NCI-H510A (cell line): Measurements from ENCODE around the gene PBX2.
A peak's percentile ranks its signal among the peaks of the same experiment; 100 is the strongest.

ENCODE experiments used
- DNase-seq: peaks from one replicate; lab custom pipeline; 2025; lab: John Stamatoyannopoulos, UW

The PBX2 gene

DNA sequence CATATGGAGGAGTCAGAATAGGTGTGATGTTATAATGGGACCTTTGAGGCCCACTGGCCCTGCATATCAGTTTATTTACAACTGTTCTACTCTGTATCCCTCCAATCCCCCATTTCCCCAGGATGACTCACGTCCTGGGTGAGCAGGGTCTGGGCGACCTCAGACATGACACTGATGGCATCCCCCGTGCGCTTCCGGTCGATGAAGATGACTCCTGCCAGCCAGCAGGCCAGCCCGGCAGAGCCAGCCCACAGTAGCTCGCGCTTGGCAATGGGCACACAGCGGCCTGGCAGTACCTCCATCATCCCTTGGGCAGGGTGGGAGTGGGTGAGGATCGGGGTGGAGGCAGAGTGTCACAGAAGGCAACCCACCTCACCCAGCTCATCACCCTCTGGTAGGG lies 19.7 kb downstream of the PBX2 start:
- DNase-seq, result no peak

DNA sequence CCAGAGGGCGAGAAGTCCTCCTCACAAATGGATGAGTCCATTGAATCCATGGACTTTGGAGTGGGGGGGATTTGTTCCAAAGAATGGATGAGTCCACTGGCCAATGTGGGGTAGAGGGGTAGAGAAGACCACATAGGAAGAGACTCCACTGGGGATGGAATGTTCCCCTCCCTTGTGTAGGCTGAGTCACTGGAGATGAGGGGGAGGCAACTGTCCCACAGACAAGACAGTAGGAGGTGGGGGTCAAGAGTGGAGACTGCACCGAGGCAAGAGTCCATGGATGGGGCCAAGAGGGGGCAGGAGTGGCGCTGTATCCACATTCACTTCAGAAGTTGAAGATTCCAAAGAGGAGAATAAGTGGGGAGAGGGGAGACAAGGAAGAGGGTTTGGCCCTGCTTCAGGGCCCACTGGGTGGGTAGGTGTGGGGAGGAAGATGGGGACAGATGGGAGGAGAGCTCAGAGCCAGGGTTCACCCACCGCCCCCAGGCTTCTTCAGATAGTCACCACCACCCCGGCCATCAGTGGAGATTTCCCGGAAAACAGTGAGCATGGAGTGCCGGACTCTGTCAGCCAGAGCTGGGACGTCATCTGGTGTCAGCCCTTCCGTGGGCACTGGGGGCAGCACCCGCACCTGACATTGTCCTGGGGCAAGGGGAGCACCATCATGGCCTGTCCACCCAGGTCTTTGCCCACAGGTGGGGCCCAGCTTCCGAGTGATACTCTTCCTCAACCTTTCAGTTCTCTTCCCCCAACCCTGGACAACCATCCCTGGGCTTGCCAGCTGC lies 21.0 kb downstream of the PBX2 start:
- no peak for DNase-seq

DNA sequence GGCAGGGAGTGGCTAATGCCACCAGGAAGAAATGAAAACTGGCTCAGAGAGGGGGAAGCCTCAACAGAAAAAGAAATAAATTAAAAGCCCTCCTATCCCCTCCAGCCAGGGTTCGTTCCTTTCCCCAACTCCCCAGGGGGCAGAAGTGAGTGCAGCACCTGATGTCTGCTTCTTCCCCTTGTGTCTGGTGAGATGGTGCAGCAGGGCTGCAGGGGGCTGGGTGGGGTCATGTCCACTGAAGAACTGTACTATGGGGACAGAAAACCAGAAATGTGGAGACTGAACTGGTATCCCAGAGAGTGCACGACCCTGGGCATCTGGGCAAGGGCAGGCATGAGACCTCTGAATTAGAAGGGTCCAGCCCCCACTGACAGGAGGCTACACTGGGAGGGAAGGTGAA lies 21.7 kb downstream of the PBX2 start:
- DNase-seq, result no peak

DNA sequence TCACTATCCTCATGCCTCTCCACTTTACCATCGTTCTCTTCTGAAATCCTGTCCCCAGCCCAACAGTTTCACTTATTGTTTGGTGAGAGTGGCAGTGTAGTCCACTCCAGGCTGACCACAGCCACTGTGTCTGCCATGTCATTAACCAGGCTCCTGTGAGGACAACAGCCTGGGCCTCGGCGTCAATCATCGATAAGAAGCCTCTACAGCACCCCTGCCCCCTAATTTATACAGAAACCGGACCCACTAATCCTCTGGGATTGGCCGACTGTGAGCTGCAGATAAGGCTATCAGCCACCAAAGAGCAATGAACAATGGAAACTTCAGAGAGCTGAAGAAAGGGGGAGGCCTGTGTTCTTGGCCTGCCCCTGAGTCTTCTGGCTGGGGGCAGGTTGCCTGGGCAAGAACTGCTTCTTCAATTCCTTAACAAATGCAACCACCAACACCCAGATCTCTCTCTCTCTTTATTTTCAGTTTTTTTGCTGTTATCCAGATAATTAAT lies 22.2 kb downstream of the PBX2 start:
- no peak for DNase-seq

DNA sequence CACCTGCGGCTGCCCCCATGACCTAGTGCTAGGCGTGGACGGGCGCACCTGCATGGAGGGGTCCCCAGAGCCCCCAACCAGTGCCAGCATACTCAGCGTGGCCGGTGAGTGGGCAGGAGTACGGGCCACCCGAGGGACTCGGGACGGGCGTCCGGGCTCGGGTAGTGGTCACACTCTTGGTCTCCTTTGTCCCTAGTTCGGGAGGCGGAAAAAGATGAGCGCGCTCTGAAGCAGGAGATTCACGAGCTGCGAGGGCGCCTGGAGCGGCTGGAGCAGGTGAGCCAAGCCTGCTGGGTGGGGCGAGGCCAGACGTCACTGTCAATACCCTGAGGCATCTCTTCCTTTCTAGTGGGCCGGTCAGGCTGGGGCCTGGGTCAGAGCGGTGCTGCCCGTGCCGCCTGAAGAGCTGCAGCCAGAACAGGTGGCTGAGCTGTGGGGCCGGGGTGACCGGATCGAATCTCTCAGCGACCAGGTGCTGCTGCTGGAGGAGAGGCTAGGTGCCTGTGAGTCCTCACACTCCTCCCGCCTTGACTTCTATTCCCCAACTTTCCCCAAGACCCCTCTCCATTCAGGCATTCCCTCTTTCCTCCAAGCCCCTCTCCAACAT lies 22.7 kb downstream of the PBX2 start:
- DNase-seq, result no peak

DNA sequence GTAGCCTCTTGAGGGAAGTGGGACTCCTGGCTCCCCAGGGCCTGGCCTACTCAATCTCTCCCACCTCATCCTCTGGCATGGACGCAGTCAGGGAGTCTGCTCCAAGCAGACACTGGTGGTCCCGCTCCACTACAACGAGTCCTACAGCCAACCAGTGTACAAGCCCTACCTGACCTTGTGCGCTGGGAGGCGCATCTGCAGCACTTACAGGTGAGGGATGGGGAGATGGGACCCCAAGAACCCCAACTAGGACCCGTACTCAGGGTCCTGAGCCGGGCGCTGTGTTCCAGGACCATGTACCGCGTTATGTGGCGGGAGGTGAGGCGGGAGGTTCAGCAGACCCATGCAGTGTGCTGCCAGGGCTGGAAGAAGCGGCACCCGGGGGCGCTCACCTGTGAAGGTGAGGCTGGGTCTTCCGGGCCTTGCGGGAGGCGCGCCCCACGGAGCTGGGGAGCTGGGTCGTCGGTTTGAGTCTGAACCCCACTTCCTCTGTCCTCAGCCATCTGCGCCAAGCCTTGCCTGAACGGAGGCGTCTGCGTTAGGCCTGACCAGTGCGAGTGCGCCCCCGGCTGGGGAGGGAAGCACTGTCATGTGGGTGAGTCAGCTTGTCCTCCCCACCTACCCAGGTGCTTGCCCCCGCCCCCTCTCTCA lies 23.5 kb downstream of the PBX2 start:
- DNase-seq, result no peak

DNA sequence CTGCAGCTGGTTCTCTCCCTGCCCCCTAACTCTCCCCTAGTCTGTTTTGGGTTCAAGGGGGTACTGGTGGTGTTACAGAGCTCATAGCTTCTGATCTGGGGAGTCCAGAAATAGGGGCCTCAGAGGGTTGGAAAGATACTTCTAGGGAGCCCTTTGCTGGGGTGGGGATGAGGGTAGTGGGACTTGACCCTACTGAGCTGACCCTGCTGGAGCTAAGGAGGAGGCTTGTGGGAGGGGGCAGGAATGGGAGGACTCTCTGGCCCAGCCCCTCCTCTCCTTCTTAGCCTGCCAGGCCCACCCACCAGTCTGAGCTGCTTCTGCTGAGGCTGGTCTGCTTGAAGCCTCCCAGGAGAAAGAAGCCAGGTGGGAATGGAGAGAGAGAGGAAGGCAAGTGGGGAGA lies 25.7 kb downstream of the PBX2 start, which contains the start of gene EGFL8:
TSS of gene EGFL8 (plus strand) at position 301 of the 400 bp plus-strand sequence. CDS start 1,571 bp downstream, outside the sequence.
- DNase-seq, result no peak

DNA sequence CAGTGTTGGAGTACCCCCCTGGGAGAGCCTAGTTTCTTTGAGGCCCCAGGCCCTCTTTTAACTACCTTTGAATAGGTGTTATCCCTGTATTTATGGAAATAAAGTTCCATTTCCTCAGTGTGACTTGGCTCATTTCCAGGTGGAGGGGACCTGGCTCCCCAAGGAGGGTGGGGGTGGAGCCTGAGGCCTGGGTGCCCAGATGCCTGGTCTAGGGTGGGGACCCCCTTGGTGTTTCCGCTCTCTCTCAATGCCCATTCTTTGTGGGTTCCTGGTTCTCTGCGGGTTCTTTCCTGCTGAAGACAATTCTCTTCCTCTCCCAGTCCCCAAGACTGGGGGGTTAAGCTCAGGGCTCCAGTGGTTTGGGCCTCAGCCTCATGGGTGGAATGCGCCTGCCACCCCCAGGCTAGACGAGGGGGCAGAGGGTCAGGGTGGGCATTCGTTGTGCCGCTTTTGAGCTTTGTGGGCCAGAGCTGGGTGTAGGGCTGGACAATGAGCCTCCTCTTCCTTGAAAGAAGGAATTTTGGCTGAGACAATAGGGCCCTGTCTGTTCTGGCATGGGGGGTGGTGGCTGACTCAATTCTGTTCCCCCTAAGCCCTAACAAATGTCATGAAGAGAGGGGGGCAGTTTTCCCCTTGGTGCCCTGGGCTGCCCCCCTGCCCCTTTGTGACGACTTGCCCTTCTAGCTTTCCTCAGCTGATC lies 26.3 kb downstream of the PBX2 start:
- no peak for DNase-seq

DNA sequence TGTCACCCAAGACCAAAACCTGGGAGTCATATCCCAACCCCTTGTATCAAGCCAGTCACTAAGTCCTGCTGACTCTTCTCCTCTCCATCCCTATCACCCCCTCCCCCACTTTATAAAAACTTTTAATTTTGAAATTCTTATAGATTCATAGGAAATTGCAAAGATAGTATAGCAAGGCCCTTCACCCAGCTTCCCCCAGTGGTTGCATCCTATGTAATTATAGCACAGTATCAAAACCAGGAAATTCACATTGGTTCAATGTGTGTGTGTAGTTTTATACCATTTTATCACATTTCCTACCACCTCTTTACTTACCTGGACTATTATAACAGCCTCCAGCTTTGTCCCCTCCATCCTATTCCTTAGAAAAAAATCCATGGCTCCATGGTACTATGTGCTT lies 31.9 kb downstream of the PBX2 start:
- DNase-seq, result no peak

DNA sequence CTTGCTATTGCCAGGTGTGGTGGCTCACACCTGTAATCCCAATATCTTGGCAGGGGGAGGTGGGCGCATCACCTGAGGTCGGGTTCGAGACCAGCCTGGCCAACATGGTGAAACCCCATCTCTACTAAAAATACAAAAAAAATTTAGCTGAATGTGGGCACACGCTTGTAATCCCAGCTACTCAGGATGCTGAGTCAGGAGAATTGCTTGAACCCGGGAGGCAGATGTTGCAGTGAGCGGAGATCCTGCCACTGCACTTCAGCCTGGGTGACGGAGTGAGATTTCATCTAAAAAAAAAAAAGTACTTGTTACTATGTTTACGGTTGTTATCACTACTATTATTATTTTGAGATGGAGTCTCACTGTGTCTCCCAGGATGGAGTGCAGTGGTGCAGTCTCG lies 33.1 kb downstream of the PBX2 start:
- DNase-seq, result no peak

DNA sequence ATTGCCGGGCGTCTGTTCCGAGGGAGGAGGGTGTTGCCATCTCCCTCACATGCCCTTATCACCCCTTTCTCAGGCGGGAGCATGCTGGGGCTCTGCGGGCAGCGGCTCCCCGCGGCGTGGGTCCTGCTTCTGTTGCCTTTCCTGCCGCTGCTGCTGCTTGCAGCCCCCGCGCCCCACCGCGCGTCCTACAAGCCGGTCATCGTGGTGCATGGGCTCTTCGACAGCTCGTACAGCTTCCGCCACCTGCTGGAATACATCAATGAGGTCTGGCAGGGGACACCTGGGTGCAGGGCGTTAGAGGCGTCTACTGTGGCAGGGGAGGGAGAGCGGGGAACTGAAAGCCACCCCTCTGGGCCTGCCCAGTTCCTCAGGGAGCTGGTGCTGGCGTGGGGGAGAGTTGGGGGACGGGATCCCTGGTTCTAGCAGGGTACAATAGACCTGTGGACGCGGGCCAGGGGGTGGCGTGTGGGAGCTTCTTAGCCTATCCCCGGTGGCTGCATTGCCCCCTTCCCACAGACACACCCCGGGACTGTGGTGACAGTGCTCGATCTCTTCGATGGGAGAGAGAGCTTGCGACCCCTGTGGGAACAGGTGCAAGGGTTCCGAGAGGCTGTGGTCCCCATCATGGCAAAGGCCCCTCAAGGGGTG lies 35.4 kb downstream of the PBX2 start:
- DNase-seq, result peak; percentile 79

DNA sequence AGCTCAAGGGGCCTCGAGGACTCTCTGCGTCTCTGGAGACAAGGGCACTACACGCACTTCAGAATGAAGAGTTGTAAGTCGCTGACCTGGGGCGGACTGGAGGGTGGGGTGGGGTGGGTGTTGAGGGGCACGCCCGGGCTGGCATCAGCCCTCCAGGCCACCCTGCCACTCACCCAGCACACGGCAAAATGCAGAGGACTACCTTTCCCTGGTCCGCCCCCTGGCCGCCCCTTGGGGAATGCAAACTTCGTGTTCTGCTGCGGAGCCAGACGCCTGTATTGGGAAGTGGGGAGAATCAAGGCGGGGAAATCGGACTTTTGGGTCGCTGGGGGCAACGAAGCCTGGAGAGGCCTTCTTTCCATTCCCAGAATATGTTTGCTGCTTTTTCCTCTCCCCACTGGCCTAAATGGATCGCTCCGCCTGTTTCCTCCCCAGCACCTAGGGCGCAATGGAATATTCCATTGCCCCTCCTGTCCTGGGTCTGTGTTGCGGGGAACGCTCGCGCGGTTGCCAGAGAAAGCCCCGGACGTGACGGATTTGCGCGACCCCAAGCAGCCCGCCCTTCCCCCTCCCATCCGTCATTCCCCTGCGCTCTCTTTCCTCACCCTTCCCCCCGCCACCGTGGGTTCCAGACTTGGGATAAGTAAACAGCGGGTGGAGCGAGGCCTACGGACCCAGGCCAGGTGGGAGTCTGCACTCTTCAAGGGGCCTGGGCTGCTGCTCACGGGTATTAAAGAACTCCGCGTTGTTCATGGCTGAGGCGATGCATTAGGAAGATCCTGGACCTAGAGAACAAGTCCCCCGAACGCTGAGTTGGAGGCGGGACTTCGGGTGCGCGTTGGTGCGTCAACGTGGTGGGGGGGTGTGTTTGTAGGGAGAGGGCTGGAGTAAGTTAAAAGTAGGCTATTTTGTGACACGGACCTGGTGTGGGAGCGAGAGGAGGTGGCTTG lies 36.2 kb downstream of the PBX2 start, which contains the start of gene PPT2:
TSS of gene PPT2 (plus strand) at position 578 of the 950 bp plus-strand sequence. CDS start 454 bp downstream, outside the sequence.
- peak; percentile 78 for DNase-seq

DNA sequence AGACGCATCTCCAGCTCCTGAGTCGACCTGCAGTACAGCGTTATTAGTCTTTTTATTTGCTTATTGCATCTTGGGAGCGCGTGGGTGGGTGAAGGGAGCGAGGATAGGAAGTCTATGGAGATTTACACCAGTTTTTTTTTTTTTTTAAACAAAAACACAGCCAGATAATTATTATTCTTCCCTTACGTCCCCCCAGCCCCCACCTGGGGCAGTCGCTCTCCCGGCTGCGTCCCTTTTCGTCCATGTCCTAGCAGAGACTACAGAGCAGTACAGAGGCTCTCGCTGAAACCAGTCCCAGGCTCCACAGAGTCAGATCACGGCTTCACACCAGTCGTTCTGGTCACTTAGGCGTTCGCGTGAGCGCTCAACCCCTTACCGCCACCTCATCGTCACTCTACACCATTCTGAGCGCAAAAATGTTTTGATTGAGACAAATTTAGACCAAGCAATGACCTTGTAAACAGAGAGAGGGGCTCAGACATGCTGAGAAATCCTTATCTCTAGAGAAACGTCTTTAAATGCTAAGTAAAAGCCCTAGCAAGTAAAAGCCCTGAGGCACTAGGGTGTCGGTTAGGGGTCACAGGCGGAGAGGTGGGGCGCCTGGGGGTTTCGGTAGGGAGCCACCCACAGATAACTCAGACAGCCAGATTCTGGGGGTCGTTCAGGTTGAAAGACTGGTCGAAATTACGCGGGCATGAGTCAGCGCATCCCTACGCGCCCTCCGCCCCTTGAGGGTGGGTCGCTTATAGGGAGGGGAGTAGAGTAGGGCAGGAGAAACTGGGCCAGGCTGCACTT lies 37.0 kb downstream of the PBX2 start:
- DNase-seq, result no peak

DNA sequence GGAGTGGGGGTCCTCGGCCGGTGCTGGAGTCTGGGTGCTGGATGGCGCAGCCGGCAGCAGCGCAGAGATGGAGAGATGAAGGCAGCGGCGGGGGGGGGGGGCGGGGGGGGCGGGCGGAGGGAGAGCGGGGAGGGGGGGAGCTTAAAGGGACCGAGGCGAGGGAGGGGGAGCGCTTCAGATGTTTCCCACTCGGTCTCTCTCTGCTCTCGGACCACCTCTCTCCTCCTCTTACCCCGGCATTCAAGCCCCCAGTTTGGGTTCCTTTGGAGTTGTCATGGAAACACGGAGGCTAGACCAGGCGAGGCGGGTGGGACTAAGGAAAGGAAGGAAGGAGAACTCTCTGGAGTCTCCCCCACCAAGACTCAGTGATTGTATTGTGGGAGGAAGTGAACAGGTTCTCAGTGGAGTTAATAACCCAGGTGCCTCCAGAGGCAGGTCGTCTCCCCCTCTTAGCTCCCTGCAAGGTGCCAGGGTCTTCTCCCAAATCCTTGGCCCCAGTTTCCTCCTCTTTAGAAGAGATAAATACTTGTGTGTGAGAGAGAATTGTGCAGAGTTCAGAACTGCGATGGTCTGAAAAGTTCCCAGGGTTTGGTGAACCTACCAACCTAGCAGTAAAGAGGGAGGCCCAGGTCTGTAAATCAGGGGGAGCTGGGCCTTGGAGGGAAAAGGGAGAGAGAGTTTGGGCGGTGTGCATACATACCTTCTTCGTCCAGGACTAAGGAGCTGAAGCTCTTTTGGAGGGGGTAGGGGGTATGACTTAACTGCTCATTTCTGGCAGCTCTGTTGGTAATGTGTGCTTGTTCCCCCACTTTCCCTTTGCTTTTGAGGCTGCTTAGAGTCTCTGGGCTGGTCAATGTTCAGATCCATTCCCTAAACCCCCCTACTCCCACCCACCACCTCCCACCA lies 37.9 kb downstream of the PBX2 start, which contains the start of gene PRRT1:
TSS of gene PRRT1 (minus strand) at position 77 of the 906 bp plus-strand sequence. CDS start 112 bp downstream, outside the sequence.
- no peak for DNase-seq

DNA sequence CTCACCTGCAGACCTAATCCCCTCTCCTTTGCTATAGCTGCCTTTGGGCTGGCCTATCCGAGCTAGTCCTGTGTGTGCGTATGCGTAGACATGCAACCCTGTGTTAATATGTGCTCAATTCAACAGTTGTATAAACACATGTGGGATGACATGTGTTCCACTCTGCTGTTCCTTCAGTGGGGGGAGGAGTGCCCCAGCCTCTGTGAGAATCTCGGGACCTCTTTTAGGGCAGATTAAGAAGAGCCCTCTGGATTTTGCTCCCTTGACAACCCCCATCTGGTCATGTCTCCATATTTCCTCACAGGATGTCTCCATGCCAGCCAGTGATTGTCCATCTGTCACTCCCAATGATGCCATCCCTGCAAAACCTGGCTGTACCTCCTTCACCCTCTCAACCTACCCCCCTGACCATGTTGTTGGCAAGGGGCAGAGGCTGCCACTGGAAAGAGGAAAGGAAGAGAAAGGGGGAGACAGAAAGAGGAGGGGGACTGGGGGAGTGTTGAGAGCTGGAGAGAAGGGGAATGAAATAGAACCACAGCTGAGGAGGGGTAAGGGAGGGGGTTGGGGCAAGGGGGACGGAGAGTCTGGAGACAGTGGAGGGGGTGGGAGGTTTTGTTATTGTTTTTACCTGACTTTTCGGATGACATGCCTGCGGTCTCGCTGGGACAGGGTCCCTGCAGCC lies 38.7 kb downstream of the PBX2 start:
- DNase-seq, result no peak

DNA sequence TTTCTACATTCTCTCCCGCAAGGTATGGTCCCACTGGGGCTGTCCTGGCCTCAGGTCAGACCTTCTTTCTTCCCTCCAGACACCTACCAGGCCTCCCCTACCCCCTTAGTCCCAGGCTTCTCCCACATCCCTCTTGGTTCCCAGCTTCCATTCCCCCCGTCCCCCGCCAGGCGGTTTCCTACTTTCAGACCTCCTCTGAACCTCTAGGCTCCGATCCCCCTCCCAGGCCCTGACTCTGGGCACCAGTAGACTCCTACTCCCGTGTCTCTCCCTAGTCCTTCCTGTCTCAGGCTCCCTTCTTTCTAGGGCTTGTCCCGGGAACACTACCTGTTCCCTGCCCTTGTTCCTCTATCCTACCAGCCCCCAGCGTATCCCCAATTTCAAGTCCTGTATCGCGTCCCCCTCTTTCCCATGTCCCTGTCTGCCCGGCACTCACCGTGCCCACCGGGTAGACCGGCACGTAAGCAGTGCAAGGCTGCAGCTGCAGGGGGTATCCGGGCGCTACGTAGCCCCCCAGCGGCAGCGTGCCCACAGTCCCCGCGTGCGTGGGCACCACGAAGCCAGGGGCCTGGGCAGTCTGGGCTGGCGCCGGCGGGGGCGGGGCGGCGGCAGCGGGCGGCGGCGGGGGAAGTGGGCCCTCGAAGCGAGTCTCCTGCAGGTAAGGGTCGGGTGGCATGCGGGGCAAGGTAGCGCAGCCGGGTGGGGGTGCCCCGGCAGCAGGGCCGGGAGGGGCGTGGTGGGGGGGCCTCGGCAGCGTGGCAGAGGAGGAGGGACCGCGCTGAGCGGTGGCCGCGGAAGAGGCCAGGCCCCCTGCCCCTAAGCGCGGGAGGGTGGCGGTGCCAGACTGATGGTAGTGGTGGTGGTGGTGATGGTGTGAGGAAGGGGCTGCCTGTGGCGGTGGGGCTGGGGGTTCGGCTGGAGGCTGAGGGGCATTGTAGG lies 39.8 kb downstream of the PBX2 start:
- DNase-seq, result no peak
